K562 (cell line): ENCODE measurements around the gene DPAGT1. TPM values are rescaled to one million over a fixed set of nuclear protein-coding genes. Genes with fewer than 3 reads are reported as not detected.

ENCODE experiments used
- ELF1 ChIP-seq: fragments of 200-800 bp; sonication (Bioruptor generic); IDR thresholded peaks from 2 replicates; pipeline ENCODE4 v1.6.1; 2016; ENCODE audit warnings: missing genetic modification characterization, missing compliant biosample characterization
- ELF2 ChIP-seq: fragments of 250-450 bp; sonication (Bioruptor Pico); IDR thresholded peaks from 2 replicates; pipeline ENCODE4 v1.5.0; 2021; ENCODE audit warnings: mild to moderate bottlenecking
- ETS1 ChIP-seq: conservative IDR thresholded peaks from 2 replicates; pipeline ENCODE4 v1.6.1; 2011; ENCODE audit warnings: low read depth, mild to moderate bottlenecking, low read length; ENCODE audit not compliant: control insufficient read depth
- NFXL1 ChIP-seq: fragments of 450-650 bp; formaldehyde crosslinking; IDR thresholded peaks from 2 replicates; pipeline ENCODE4 v1.4.0; 2021; ENCODE audit warnings: mild to moderate bottlenecking
- NR4A1 ChIP-seq, 2 experiments: fragments of 250-450 bp in 1 of 2; fragments of 450-650 bp in 1 of 2; sonication (Bioruptor Pico) in 1 of 2; IDR thresholded peaks; 2 replicates each; pipeline versions ENCODE4 v1.4.0 to v1.6.1; 2016 to 2020; ENCODE audit warnings: mild to moderate bottlenecking in 2 of 2, missing compliant biosample characterization in 1 of 2, missing genetic modification characterization in 1 of 2, moderate library complexity in 1 of 2
- POU5F1 ChIP-seq: fragments of 150-350 bp; IDR thresholded peaks from 2 replicates; pipeline ENCODE4 v1.6.1; 2014; ENCODE audit warnings: borderline replicate concordance, low read length, low read depth, mild to moderate bottlenecking; ENCODE audit not compliant: partially characterized antibody
- SMAD1 ChIP-seq: fragments of 150-350 bp; IDR thresholded peaks from 2 replicates; pipeline ENCODE4 v1.6.1; 2014; ENCODE audit warnings: low read length, low read depth; ENCODE audit not compliant: partially characterized antibody
- SMARCC2 ChIP-seq: fragments of 450-650 bp; IDR thresholded peaks from 2 replicates; pipeline ENCODE4 v1.6.1; 2017; ENCODE audit warnings: antibody characterized with exemption, moderate library complexity, mild to moderate bottlenecking, low read depth
- SRSF9 ChIP-seq: fragments of 200-400 bp; formaldehyde crosslinking; IDR thresholded peaks from 2 replicates; pipeline ENCODE4 v1.6.1; 2017; ENCODE audit warnings: low read depth, low read length, borderline replicate concordance
- TFAM ChIP-seq: fragments of 250-450 bp; sonication (Bioruptor Pico); conservative IDR thresholded peaks from 2 replicates; pipeline ENCODE4 v1.5.0; 2021; ENCODE audit warnings: mild to moderate bottlenecking, moderate library complexity
- ZNF57 ChIP-seq: fragments of 450-650 bp; formaldehyde crosslinking; IDR thresholded peaks from 2 replicates; pipeline ENCODE4 v1.4.0; 2020; ENCODE audit warnings: mild to moderate bottlenecking, moderate library complexity
- ZNF740 ChIP-seq, 3 experiments: fragments of 200-800 bp in 1 of 3; sonication (Bioruptor generic) in 1 of 3; sonication (generic) in 1 of 3; formaldehyde crosslinking in 1 of 3; IDR thresholded peaks; 2 replicates each; pipeline versions ENCODE4 v1.6.1 to v1.8.0; 2016 to 2022; ENCODE audit warnings: mild to moderate bottlenecking in 2 of 3, missing compliant biosample characterization in 2 of 3, missing genetic modification characterization in 2 of 3, missing genetic modification reagents in 1 of 3
- polyA plus RNA-seq, 8 experiments: library from polyadenylated mRNA; depleted of rRNA in 4 of 8; stranded (reverse) in 5 of 8; unstranded in 3 of 8; fragments of >200 nt; fragmentation: Nextera tagmentation in 2 of 8; fragmentation: Illumina TruSeq in 1 of 8; extraction: Ambion mirVana in 2 of 8; extraction: Trizol in 1 of 8; gene quantifications; 2 replicates each; pipeline versions ENCODE4 v1.2.1 to v1.2.3, GENCODE V29; 2011 to 2014; ENCODE audit warnings: inconsistent platforms in 1 of 8, missing spikeins in 1 of 8
- total RNA-seq, 7 experiments: library from RNA; depleted of rRNA in 6 of 7; stranded (reverse); fragments of >200 nt in 6 of 7; fragmentation: Illumina TruSeq in 2 of 7; extraction: Trizol in 2 of 7; gene quantifications; 2 replicates each; pipeline versions ENCODE4 v1.2.1 to v1.2.3, GENCODE V29; 2011 to 2021; ENCODE audit warnings: low replicate concordance in 1 of 7
- TF ChIP-seq, protein P1 (sequence below): fragments of 450-650 bp; IDR thresholded peaks from 2 replicates; pipeline ENCODE4 v1.6.1; 2016; ENCODE audit warnings: low read depth
- TF ChIP-seq, protein P2 (sequence below), 2 experiments: fragments of 450-650 bp; IDR thresholded peaks; 2 replicates each; pipeline ENCODE4 v1.6.1; 2016

DPAGT1 gene
- total and polyA plus RNA-seq, 9 of the 15 experiments (the other 6 are each of a cell fraction or from before 2014, with no cell fraction given), result 29.9 to 135 (median 85.0) TPM

DNA sequence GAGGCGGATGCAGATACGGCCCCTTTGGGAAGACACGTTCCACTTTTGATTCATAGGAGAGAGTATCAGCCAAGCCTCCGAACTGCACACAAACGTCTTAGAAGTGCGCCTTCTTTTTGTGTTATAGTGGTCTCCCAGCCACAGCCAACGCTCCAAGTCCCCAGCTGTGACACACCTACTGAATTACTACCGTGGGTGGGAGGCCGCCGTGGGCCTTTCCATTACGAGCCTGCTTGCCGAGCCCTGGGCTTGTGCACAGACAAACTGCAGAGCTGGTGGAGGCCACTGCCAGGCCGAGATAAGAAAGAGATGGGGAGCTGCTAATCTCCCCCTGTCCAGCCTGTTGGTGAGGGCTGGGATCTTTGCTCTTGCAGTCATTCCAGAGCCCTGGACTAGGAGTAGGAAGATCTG, 16.2 kb downstream of the DPAGT1 start (continued):
- TF ChIP-seq, protein P1, sequence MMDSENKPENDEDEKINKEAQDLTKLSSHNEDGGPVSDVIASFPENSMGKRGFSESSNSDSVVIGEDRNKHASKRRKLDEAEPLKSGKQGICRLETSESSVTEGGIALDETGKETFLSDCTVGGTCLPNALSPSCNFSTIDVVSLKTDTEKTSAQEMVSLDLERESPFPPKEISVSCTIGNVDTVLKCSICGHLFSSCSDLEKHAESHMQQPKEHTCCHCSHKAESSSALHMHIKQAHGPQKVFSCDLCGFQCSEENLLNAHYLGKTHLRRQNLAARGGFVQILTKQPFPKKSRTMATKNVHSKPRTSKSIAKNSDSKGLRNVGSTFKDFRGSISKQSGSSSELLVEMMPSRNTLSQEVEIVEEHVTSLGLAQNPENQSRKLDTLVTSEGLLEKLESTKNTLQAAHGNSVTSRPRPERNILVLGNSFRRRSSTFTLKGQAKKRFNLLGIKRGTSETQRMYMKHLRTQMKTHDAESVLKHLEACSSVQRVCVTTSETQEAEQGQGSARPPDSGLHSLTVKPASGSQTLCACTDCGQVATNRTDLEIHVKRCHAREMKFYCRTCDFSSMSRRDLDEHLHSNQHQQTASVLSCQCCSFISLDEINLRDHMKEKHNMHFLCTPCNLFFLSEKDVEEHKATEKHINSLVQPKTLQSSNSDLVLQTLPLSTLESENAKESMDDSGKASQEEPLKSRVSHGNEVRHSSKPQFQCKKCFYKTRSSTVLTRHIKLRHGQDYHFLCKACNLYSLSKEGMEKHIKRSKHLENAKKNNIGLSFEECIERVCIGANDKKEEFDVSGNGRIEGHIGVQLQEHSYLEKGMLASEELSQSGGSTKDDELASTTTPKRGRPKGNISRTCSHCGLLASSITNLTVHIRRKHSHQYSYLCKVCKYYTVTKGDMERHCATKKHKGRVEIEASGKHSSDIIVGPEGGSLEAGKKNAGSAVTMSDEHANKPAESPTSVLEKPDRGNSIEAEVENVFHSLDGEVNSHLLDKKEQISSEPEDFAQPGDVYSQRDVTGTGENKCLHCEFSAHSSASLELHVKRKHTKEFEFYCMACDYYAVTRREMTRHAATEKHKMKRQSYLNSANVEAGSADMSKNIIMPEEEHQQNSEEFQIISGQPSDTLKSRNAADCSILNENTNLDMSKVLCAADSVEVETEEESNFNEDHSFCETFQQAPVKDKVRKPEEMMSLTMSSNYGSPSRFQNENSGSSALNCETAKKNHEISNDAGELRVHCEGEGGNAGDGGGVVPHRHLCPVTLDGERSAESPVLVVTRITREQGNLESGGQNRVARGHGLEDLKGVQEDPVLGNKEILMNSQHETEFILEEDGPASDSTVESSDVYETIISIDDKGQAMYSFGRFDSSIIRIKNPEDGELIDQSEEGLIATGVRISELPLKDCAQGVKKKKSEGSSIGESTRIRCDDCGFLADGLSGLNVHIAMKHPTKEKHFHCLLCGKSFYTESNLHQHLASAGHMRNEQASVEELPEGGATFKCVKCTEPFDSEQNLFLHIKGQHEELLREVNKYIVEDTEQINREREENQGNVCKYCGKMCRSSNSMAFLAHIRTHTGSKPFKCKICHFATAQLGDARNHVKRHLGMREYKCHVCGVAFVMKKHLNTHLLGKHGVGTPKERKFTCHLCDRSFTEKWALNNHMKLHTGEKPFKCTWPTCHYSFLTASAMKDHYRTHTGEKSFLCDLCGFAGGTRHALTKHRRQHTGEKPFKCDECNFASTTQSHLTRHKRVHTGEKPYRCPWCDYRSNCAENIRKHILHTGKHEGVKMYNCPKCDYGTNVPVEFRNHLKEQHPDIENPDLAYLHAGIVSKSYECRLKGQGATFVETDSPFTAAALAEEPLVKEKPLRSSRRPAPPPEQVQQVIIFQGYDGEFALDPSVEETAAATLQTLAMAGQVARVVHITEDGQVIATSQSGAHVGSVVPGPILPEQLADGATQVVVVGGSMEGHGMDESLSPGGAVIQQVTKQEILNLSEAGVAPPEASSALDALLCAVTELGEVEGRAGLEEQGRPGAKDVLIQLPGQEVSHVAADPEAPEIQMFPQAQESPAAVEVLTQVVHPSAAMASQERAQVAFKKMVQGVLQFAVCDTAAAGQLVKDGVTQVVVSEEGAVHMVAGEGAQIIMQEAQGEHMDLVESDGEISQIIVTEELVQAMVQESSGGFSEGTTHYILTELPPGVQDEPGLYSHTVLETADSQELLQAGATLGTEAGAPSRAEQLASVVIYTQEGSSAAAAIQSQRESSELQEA, result no peak
- TF ChIP-seq SMAD1 (peak; percentile 28), NFXL1 (CRISPR knock-in tag) (no peak), SMARCC2 (peak; percentile 75; the same call in 1 of the 2 replicates), ELF2 (CRISPR knock-in tag) (no peak), TFAM (CRISPR knock-in tag) (no peak), POU5F1 (no peak), ELF1 (0 out of 2 replicates have a peak, but pooled peaks have one; percentile 5), SRSF9 (no peak), ZNF57 (CRISPR knock-in tag) (no peak), ZNF740 (CRISPR knock-in tag; IDR thresholded peaks at IDR 0.05) (no peak), ZNF740 (tag; IDR thresholded peaks at IDR 0.05) (no peak), NR4A1 (CRISPR knock-in tag; IDR thresholded peaks at IDR 0.05) (no peak), NR4A1 (tag; IDR thresholded peaks at IDR 0.05) (peak; percentile 63; the same call in 1 of the 2 replicates), ETS1 (0 out of 2 replicates have a peak, but pooled peaks have one; percentile 46)
- TF ChIP-seq, protein P2, sequence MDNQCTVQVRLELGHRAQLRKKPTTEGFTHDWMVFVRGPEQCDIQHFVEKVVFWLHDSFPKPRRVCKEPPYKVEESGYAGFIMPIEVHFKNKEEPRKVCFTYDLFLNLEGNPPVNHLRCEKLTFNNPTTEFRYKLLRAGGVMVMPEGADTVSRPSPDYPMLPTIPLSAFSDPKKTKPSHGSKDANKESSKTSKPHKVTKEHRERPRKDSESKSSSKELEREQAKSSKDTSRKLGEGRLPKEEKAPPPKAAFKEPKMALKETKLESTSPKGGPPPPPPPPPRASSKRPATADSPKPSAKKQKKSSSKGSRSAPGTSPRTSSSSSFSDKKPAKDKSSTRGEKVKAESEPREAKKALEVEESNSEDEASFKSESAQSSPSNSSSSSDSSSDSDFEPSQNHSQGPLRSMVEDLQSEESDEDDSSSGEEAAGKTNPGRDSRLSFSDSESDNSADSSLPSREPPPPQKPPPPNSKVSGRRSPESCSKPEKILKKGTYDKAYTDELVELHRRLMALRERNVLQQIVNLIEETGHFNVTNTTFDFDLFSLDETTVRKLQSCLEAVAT (IDR thresholded peaks at IDR 0.05), result 0 out of 4 replicates have a peak, but pooled peaks of 1 of the 2 experiments have one; percentile 17
